ENCODE measurements around the gene PNPLA5.

The PNPLA5 gene

DNA sequence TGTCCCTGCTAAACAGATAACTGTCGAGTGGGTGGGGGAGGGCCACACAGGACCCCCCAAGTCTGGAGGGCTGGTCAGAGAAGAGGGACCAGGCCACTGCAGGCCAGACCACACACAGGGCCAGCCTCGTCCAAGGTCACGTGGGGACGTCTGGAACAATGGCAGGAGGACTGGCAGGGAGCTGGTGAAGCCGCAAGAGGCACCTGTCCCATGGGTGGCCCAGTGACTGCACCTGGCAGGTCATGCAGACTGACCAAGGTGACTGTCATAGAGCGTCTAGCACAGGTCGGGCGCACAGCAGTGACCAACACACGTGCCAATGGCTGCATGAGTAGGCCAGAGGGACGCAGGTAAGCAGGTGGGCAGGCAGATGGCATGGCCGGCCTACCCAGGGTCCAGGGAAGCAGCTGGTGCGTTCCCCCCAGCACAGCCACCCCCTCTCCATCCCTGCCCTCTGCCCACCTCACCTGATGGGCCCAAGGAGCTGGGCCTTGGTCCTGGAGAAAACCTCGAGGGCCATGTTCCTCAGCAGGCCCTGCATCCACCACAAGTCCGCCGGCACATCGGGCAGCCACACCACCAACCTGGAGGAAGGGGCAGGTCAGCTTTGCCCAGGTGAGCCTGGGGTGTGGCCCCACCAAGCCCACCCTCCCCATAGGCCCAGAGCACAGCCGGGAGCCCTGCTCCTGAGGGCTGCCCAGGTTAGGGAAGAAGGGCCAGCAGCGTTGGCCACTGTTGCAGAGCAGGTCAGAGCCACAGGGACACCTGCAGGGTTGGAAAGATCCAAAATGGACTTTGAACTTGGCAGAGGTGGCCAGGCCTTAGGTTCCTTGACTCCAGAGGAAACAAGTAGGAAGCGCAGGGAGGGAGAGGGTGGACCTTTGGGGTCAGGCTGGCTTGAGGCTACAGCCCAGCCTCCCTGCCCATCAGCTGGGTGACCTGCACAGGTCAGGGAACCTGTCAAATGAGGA is 10.4 kb downstream of the PNPLA5 start:
- no peak for DNase-seq (ENCODE audit: low read depth)
- H3K4me3 ChIP-seq (ENCODE audit: low read length) = no peak overlapping the region
- TF ChIP-seq, protein P1, sequence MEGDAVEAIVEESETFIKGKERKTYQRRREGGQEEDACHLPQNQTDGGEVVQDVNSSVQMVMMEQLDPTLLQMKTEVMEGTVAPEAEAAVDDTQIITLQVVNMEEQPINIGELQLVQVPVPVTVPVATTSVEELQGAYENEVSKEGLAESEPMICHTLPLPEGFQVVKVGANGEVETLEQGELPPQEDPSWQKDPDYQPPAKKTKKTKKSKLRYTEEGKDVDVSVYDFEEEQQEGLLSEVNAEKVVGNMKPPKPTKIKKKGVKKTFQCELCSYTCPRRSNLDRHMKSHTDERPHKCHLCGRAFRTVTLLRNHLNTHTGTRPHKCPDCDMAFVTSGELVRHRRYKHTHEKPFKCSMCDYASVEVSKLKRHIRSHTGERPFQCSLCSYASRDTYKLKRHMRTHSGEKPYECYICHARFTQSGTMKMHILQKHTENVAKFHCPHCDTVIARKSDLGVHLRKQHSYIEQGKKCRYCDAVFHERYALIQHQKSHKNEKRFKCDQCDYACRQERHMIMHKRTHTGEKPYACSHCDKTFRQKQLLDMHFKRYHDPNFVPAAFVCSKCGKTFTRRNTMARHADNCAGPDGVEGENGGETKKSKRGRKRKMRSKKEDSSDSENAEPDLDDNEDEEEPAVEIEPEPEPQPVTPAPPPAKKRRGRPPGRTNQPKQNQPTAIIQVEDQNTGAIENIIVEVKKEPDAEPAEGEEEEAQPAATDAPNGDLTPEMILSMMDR (conservative IDR thresholded peaks at IDR 0.05; ENCODE audit: low read length) = no peak

GRCh38 chr22:43880541-43880991 is 11.2 kb downstream of the PNPLA5 start:
- TF ChIP-seq, protein P1 (conservative IDR thresholded peaks at IDR 0.05; ENCODE audit: low read length) = no peak
- DNase-seq (ENCODE audit: low read depth) = no peak
- H3K4me3 ChIP-seq (ENCODE audit: low read length) = no peak overlapping the region

- TF ChIP-seq, protein P1 (conservative IDR thresholded peaks at IDR 0.05; ENCODE audit: low read length) = no peak
- no peak overlapping the region for H3K4me3 ChIP-seq (ENCODE audit: low read length)
- no peak for DNase-seq (ENCODE audit: low read depth)
Measured at GRCh38 chr22:43879901-43880540, 11.8 kb downstream of the PNPLA5 start.

GRCh38 chr22:43878831-43879550 is 12.8 kb downstream of the PNPLA5 start:
- TF ChIP-seq, protein P1 (conservative IDR thresholded peaks at IDR 0.05; ENCODE audit: low read length) = no peak
- H3K4me3 ChIP-seq (ENCODE audit: low read length) = no peak overlapping the region
- DNase-seq (ENCODE audit: low read depth) = no peak

DNA sequence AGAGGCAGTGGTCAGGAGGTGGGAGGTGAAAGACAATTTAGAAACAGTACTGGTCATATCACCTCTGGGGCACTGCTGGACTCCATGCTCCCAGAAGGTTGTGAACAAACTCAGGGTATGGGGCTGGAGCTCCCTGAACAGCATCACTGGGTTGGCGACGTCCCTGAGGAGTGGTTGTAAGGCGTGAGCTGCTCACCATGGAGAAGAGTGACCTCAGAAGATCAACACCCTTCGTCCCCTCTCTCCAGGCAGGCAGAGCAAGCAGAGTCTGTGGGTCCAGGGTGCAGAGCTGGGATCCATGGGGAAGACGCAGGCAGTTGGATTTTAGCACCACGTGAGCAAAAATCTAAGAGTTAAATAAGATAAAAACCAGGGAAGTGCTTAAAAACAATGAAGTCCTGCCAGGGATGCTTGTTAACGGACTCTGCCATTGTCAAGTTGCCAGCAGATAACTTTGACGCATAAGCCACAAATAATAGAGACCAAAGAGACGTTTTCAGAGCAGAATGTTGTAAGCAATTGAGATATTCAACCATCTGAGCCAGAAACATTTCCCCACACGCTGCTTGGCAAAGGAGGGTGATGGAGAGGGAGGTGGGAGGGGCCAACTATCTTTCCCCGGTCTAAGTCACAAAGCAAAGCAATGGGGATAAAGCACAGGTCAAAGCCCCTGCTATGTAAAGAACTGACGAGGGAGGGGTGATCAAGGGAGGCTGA is 13.6 kb downstream of the PNPLA5 start:
- H3K4me3 ChIP-seq (ENCODE audit: low read length) = no peak overlapping the region
- TF ChIP-seq, protein P1 (conservative IDR thresholded peaks at IDR 0.05; ENCODE audit: low read length) = no peak
- DNase-seq (ENCODE audit: low read depth) = no peak

- no peak for DNase-seq (ENCODE audit: low read depth)
- no peak overlapping the region for H3K4me3 ChIP-seq (ENCODE audit: low read length)
- TF ChIP-seq, protein P1 (conservative IDR thresholded peaks at IDR 0.05; ENCODE audit: low read length) = no peak
Measured at GRCh38 chr22:43876866-43877509, 14.8 kb downstream of the PNPLA5 start.
